Neural progenitor cell (in vitro differentiated cells): Measurements from ENCODE around the gene PTPRC.

Experiments
- EZH2 ChIP-seq: fragments of 200-600 bp; sonication (generic); IDR thresholded peaks from 2 replicates; pipeline ENCODE4 v1.6.1; 2017; ENCODE audit warnings: antibody characterized with exemption, mild to moderate bottlenecking, moderate library complexity
- EZH2phosphoT487 ChIP-seq: fragments of 200-600 bp; sonication (generic); IDR thresholded peaks from 2 replicates; pipeline ENCODE4 v1.6.1; 2017; ENCODE audit warnings: antibody characterized with exemption
- TF ChIP-seq, protein P1 (sequence below): fragments of 200-600 bp; sonication (generic); IDR thresholded peaks from 2 replicates; pipeline ENCODE4 v1.5.1; 2017; ENCODE audit warnings: antibody characterized with exemption, mild to moderate bottlenecking

DNA sequence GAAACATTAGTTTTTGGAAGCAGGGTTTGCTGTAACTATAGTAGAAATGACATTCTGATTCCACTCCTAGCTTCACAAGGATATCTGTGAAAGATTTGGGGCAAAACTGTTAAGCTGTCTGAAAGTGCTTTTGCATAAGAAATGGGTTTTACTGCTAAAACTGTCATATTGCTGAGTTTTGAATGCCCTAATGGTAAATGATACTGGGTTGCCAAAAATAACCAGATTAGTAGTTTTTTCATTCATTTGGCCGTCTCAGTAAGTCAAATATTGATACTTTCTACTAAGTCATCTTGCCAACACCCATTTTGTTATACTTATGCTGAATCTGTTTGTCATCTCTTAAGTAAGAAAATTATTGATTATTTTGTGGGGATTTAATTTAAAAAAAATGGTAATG lies 399 bp upstream of the PTPRC start:
- TF ChIP-seq, protein P1, sequence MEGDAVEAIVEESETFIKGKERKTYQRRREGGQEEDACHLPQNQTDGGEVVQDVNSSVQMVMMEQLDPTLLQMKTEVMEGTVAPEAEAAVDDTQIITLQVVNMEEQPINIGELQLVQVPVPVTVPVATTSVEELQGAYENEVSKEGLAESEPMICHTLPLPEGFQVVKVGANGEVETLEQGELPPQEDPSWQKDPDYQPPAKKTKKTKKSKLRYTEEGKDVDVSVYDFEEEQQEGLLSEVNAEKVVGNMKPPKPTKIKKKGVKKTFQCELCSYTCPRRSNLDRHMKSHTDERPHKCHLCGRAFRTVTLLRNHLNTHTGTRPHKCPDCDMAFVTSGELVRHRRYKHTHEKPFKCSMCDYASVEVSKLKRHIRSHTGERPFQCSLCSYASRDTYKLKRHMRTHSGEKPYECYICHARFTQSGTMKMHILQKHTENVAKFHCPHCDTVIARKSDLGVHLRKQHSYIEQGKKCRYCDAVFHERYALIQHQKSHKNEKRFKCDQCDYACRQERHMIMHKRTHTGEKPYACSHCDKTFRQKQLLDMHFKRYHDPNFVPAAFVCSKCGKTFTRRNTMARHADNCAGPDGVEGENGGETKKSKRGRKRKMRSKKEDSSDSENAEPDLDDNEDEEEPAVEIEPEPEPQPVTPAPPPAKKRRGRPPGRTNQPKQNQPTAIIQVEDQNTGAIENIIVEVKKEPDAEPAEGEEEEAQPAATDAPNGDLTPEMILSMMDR, result no peak
- TF ChIP-seq EZH2phosphoT487, result no peak
- TF ChIP-seq EZH2, result no peak
